ENCODE measurements around the gene VAC14. TPM values are rescaled to one million over a fixed set of nuclear protein-coding genes. Genes with fewer than 3 reads are reported as not detected.

The VAC14 gene
- total RNA-seq, 1 experiment from 2014 or later, result 60.9 TPM

Other genes starting within 250 kb of the VAC14 start
- 0.24 and 0.71 TPM in 2 replicates for gene IL34, start 154.6 kb downstream of the VAC14 start, total RNA-seq (2014; rRNA removed; shearing (Covaris generic))
- gene MTSS2, start 115.1 kb downstream of the VAC14 start, total RNA-seq (2014; rRNA removed; shearing (Covaris generic)), result 1.7 and 4.0 TPM in 2 replicates